Breast epithelium (tissue), 3 donors: Measurements from ENCODE around the gene TALDO1.

Source experiments
- POLR2A ChIP-seq: fragments of 450-650 bp; IDR thresholded peaks from one replicate; pipeline ENCODE4 v1.6.1; 2016; ENCODE audit warnings: antibody characterized with exemption, mild to moderate bottlenecking, moderate library complexity
- POLR2AphosphoS5 ChIP-seq, 3 donors: sonication (generic); formaldehyde crosslinking; IDR thresholded peaks; one replicate each; pipeline ENCODE4 v1.6.1; 2017; ENCODE audit warnings: antibody characterized with exemption in 3 of 3
- TF ChIP-seq, protein P1 (sequence below), 3 donors: fragments of 450-650 bp; IDR thresholded peaks; one replicate each; pipeline ENCODE4 v1.5.1; 2016 to 2017; ENCODE audit warnings: antibody characterized with exemption in 3 of 3, mild to moderate bottlenecking in 3 of 3, moderate library complexity in 3 of 3

DNA sequence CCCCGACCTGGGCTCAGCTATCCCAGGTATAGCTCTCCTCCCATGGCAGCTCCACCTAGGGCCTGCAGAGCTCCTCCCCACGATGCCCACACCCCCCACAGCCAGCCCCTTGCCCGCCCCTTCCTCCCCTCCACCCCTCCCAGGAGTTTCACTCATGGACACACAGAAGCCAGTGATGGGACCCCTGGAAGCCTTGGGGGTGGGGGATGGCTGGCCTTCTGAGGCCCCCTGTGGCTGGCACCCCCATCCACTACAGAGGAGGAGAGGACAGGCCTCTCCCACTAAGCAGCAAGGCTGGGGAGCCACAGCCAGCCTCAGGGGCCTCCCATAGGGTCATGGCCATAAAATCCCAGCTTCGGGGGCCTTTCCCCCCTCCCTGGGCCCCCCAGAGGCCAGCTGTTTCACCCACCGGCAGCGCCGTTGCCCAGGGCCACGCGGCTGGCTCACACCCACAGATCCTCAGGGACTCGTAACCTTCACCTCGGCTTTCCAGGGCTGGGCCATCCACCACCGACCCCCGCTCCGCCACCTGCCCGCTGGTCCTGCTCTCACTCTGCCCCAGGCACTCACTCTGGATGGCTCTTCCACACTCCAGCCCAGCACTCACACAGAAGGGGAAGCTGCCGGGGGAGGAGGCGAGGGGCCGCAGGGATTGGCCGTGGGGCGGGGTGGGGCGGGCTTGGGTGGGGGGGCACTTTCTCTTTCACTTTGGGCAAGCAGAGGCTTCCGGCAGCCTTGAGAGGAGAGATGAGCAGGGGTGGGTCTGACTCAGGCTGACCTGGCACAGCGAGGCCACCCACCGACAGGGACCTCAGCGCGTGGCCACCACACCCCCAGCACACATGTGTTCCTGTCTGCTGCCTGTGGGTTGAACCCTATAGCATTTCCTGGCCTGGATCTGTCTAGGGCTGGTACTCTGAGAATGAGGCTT lies 48.6 kb downstream of the TALDO1 start:
- TF ChIP-seq, protein P1, sequence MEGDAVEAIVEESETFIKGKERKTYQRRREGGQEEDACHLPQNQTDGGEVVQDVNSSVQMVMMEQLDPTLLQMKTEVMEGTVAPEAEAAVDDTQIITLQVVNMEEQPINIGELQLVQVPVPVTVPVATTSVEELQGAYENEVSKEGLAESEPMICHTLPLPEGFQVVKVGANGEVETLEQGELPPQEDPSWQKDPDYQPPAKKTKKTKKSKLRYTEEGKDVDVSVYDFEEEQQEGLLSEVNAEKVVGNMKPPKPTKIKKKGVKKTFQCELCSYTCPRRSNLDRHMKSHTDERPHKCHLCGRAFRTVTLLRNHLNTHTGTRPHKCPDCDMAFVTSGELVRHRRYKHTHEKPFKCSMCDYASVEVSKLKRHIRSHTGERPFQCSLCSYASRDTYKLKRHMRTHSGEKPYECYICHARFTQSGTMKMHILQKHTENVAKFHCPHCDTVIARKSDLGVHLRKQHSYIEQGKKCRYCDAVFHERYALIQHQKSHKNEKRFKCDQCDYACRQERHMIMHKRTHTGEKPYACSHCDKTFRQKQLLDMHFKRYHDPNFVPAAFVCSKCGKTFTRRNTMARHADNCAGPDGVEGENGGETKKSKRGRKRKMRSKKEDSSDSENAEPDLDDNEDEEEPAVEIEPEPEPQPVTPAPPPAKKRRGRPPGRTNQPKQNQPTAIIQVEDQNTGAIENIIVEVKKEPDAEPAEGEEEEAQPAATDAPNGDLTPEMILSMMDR (IDR thresholded peaks at IDR 0.05): no peak
- no peak for TF ChIP-seq POLR2A
- no peak for TF ChIP-seq POLR2AphosphoS5 (IDR thresholded peaks at IDR 0.05)
